NCI-H2107 treated with DMSO at 0.1 percent for 48 hours (cell line): ENCODE measurements around the gene DNAJC27.
"Not testable (repeated sequence)": the region's sequence is repeated elsewhere in the genome, so short reads cannot be mapped to it uniquely, and the experiment has no call there.

ENCODE experiments used
- DNase-seq: peaks from one replicate; lab custom pipeline; 2025; ENCODE audit not compliant: unreplicated experiment; lab: John Stamatoyannopoulos, UW

Gene DNAJC27

GRCh38 chr2:24971536-24972314, at the start of gene DNAJC27:
Gene DNAJC27 (minus strand): TSS chr2:24971955. CDS start chr2:24971904, 51 bp downstream.
- peak; percentile 85 for DNase-seq

DNA sequence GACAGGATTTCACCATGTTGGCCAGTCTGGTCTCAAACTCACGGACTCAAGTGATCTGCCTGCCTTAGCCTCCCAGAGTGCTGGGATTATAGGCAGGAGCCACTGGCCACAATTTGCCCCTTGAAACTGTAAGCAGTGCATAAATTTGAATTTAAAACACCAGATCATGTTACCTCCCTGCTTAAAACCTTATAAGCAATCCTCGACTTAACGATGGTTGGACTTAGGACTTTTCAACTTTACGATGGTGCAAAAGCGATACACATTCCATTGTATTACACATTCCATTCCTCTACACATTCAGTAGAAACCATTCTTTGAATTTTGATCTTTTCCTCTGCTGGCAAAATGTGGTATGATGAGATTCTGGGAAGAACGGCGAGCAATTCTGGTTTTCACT, 46.9 kb upstream of the DNAJC27 start:
- DNase-seq, result no peak

- no peak for DNase-seq
These were observed 42.9 kb upstream of the DNAJC27 start for GRCh38 chr2:25014631-25015030.

- DNase-seq, result not testable (repeated sequence)
These were observed 39.6 kb upstream of the DNAJC27 start for GRCh38 chr2:25011342-25011741.

DNA sequence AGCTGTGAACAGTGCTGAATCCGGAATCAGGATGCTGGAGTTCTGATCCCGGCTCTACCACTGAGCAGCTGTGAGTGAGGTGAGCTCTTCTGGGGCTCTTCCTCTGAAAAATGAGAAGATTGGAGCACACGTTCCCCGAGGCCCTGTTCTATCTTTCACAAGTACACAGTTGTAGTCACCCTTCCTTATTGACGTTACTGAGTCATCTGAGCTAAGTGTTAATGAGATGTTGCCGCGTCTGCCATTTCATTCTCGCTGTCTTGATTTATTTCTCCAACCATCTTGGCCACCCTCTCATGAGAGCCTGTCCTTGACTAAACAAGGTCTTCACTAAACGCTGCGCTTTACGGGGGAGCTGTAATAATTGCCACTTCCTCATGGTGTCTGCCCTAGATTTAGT, 38.2 kb upstream of the DNAJC27 start:
- DNase-seq, result no peak

DNA sequence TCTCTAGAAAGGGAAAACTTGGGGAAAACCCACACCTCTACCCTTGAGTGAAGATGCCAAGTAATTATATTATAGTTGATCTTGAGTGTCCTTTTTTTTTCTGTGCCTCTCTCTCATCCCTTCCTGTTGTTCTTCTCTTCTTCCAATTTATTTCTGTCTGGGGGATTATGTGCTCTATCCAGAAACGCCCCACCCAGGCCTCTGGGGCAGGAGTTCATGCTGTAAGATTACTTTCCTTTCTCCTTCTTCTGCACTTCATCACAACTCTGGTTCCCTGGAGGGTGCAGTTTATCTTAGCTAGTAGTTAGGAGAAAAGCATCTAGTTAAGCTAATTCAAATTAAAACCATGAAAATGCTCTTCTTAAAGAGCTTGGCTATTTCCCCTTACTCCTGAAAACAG, 30.3 kb upstream of the DNAJC27 start:
- DNase-seq, result no peak

GRCh38 chr2:25001325-25001637, 29.5 kb upstream of the DNAJC27 start:
- no peak for DNase-seq

DNA sequence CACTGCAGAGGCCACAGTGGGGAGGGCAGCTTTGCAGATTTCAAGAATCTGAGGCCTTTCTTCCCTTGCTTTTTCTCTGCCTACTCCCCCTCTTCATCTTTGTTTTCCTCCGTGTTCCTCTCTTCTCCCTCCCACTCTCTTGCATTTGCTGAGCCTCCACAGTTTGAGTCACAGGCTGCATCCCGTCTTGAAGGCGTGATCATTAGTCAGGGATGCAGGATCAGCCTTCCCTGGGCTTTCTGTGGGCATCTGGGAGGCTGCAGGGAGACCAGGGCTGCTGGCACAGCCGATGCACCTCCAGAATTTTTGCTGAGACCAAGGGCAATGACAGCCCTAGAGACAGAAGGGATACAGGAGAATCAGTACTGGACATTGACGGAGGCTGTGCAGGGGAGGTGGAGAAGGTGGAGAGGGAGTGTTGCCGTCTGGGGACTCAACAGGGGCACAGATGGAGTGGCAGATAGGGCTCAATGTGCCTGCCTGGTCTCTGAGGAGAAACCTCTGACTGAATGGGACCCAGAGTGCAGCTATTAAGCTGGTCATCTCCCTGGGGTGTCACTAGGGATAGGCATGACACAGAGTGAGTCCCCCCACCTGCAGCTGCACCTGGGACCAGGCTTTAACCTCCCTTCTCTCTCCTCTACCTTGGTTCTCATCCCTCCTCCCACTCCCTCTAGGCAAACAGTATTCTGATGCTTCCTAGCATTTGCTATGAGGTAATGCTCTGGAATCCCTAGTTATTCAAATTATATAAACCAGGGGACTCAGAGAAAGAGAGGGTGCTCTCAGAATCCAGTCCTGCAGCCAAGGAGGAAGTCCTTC, 29.0 kb upstream of the DNAJC27 start:
- DNase-seq, result no peak

DNA sequence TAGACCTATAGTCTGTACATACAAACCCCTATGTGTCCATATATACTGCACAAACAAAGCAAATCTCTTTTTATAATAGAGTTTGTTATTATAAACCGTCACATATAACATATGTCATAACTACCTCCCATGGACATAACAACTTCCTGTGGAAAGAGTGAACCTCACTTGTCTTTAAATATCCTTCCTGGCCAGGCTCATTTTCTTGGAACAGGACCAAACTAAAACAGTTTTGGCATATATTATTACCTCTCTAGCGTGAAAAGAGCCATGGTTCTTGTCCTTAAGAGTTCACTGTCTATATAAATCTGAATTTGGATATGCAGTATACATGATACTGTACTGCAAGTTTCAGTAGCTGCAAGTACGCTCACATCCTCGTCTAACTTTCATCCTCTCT, 28.3 kb upstream of the DNAJC27 start:
- no peak for DNase-seq

GRCh38 chr2:24999097-24999496, 27.3 kb upstream of the DNAJC27 start:
- DNase-seq, result not testable (repeated sequence)

- no peak for DNase-seq
These were observed 22.5 kb upstream of the DNAJC27 start for GRCh38 chr2:24994146-24994724.

GRCh38 chr2:24993406-24994145, 21.8 kb upstream of the DNAJC27 start:
- DNase-seq, result no peak

DNA sequence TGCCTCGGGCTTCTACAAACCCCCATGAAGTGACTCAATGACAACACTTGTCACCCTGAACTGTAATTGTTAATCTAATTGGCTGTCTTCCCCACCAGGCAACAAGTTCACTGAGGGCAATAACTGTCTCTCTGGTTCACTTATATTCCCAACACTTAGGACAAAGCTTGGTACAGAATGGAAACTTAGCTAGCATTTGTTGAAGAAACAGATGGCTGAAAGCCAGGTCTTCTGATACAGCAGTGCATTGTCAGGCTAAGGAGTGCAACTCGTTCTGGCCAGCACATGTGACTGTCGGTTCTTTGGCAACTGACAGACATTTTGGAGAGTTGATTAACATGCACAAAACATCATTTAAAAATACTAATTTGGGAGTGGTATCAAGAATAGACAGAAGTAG, 14.6 kb upstream of the DNAJC27 start:
- no peak for DNase-seq

DNA sequence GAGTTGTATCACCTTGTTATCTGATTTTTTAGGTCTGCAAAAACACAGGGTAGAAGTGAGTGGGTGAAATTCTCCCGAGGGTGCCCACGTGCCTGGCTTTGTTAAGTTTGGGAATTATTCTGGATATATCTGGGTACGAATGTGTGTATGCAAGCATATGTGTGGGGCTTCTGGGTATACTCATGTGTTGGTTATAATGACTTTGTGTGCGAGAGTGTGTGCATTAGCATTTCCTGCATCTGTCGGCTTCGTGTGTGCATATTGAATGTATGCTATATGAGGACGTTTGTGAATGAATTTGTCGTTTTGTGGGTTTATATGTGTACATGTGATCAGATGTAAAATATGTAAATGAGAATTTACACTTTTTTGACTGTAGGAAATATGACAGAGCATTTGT, 13.8 kb upstream of the DNAJC27 start:
- no peak for DNase-seq

DNA sequence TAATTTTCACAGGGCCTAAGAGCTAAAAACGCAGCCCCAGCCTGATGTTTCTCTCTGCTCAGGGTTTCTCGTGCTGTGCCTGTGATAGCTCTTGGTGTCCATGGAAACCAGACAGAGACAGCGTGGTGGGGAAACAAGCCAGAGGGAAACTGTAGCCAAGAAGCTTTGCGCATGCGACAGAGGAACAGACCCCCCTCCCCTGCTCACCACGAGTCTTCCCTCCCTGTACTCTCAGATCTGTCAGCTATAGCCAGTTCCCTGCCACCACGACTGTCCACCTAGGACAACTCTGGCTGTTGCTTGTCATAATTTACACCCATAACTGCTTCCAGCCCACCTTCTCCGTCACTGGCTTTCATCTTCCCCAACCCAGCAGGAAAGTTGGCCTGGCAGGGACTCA, 13.2 kb upstream of the DNAJC27 start:
- DNase-seq, result peak; percentile 4

DNA sequence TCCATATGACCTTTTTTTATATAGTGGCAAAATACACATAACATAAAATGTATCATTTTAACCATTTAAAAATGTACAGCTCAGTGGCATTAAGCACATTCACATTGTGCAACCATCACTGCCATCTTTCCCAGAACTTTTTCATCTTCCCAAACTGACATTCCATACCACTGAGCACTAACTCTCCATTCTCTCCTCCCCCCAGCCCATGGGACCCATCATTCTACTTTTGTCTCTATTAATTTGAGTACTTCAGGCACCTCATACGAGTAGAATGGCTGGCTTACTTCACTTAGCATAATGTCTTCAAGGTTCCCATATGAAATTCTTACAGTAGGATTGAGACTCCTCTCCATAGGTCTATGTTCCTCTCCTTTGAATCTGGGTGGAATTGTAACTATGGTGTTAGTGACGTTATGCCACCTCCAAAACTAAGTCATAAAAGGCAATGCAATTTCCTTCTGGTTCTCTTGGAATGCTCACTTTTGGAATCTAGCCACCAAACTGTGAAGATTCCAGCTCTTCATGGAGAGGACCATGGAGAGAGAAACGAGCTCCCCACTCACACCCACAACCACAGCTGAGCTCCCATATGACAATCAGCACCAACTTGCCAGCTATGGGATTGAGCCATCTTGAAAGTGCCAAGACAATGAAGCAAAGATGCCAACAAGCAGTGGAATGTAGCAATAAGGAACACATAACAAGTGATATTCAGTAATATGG, 9.8 kb upstream of the DNAJC27 start:
- no peak for DNase-seq

DNA sequence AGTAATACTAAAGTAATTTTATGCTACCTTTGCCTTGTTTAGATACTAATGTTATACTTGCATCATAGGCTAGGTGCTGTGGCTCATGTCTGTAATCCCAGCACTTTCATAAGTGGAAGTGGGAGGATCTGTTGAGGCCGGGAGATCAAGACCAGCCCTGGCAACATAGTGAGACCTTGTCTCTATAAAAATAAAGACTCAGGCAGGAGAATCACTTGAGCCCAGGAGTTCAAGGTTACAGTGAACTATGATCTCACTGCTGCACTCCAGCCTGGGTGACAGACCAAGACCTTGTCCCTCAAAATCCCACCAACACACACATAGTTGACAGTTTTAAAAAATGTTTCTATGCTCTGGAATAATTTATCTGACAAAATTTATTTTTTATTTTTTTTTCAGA, 6.9 kb upstream of the DNAJC27 start:
- DNase-seq, result no peak

- DNase-seq, result no peak
These were observed 5.9 kb upstream of the DNAJC27 start for GRCh38 chr2:24977631-24978030.

- no peak for DNase-seq
These were observed 2.1 kb upstream of the DNAJC27 start for GRCh38 chr2:24973812-24974211.

DNA sequence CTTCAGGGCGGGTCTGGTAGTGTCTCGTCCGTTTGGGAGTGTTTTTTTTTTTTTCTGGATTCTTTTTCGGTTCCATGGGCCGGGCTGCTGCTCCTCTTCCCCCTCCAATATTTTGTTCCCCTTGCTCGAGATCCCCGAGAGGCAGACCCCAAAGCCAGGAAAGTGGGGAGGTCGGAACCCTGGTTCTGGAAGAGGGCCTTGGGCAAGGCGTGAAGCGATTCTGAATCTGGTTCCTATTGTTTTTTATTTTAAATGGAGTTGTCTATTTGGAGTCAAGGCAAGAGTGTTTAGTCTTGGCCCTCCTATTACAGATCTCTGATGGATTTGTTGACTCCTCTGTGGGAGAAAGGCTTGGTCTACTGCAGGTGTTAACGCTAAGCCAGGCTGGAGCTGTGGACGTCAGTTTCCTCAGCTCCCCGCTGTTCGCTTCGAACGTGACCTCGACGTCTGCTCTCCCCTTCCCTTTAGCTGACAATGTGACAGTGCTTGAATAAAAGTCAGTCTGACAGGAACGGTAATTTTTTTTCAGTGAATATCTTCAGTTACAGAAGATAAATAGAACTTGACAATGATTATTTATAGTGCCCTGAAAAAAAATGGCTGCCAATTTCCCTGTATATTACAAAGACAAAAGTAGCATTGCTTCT, 683 bp upstream of the DNAJC27 start:
- DNase-seq, result peak; percentile 35

DNA sequence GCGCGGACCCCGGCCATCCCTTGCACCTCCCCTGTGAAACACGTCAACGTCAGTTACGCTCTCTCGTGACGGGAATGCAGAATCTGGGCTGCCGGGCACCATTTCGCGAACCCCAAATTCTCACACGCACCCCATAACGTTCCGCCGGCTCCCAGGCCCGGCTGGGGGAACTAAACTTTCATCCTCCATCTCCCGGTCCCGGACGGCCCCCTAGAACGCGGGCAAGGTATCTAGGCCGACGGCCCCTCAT, 544 bp downstream of the DNAJC27 start:
- no peak for DNase-seq
